Nephron (organoid): ENCODE measurements around the gene SLC47A2.

Source experiments
- H3K27ac Mint-ChIP-seq, 3 experiments: 2 replicates each; pipeline ENCODE4 v1.8.0; 2020; ENCODE audit warnings: mixed read lengths in 3 of 3, mild to moderate bottlenecking in 2 of 3, moderate library complexity in 1 of 3
- H3K27me3 Mint-ChIP-seq: 2 replicates; pipeline ENCODE4 v1.8.0; 2021; ENCODE audit warnings: low read depth, mild to moderate bottlenecking, moderate library complexity, mixed read lengths
- H3K36me3 Mint-ChIP-seq: 2 replicates; pipeline ENCODE4 v1.8.0; 2020; ENCODE audit warnings: low read depth, mixed read lengths
- H3K4me1 Mint-ChIP-seq: 2 replicates; pipeline ENCODE4 v1.8.0; 2020; ENCODE audit warnings: mixed read lengths
- H3K4me3 Mint-ChIP-seq, 3 experiments: 2 replicates each; pipeline ENCODE4 v1.8.0; 2020; ENCODE audit warnings: mild to moderate bottlenecking in 3 of 3, mixed read lengths in 3 of 3, moderate library complexity in 2 of 3
- H3K9me3 Mint-ChIP-seq: 2 replicates; pipeline ENCODE4 v1.8.0; 2020; ENCODE audit warnings: mixed read lengths
- TF ChIP-seq, protein P1 (sequence below), 3 experiments: fragments of 200-600 bp; sonication (generic); IDR thresholded peaks; one replicate each; pipeline ENCODE4 v1.5.0; 2021; ENCODE audit warnings: antibody characterized with exemption in 3 of 3; ENCODE audit not compliant: unreplicated experiment in 3 of 3

Gene SLC47A2

DNA sequence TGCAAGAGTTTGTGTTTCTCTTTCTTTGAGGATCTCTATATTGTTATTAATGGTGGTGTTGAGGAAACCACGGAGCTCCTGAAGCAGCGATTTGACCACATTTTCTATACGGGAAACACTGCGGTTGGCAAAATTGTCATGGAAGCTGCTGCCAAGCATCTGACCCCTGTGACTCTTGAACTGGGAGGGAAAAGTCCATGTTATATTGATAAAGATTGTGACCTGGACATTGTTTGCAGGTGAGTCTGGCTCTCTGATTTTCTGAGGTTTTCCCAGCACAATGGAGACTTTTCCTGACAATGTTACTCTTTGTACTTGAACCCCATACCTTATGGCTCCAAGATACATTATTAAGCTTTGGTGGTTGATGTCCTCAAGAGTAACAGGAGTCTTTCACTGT is 60.0 kb downstream of the SLC47A2 start:
- H3K9me3 Mint-ChIP-seq: no peaks in the 10 kb centered on the region
- H3K4me3 Mint-ChIP-seq: no peak overlapping the region
- H3K4me1 Mint-ChIP-seq: peaks cover 10% of the 10 kb centered on the region
- H3K27ac Mint-ChIP-seq: no peak overlapping the region
- H3K36me3 Mint-ChIP-seq: peaks cover 75% of the 10 kb centered on the region
- TF ChIP-seq, protein P1, sequence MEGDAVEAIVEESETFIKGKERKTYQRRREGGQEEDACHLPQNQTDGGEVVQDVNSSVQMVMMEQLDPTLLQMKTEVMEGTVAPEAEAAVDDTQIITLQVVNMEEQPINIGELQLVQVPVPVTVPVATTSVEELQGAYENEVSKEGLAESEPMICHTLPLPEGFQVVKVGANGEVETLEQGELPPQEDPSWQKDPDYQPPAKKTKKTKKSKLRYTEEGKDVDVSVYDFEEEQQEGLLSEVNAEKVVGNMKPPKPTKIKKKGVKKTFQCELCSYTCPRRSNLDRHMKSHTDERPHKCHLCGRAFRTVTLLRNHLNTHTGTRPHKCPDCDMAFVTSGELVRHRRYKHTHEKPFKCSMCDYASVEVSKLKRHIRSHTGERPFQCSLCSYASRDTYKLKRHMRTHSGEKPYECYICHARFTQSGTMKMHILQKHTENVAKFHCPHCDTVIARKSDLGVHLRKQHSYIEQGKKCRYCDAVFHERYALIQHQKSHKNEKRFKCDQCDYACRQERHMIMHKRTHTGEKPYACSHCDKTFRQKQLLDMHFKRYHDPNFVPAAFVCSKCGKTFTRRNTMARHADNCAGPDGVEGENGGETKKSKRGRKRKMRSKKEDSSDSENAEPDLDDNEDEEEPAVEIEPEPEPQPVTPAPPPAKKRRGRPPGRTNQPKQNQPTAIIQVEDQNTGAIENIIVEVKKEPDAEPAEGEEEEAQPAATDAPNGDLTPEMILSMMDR (IDR thresholded peaks at IDR 0.05; ENCODE audit: unreplicated experiment in 3 of 3): no peak
- no peaks in the 10 kb centered on the region for H3K27me3 Mint-ChIP-seq

DNA sequence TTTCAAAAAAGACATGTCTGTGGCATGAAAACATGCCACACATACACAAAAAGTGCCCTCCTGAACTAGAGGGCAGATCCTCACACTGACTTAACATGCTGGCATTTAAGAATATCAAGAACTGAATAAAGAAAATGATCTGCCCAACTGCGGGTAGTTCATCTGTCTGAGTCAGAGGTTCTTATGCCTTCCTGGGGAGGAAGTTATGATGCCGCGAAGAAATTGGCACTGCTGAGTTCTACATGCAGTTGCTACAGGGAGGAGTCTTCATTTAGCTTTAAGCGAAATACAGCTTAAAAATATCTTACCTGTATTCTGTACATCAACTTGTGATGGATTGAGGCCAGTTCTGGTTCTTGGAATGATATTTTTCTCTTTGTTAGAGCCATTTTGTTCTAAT is 61.5 kb downstream of the SLC47A2 start:
- no peak overlapping the region for H3K4me3 Mint-ChIP-seq
- H3K27ac Mint-ChIP-seq: no peak overlapping the region
- H3K36me3 Mint-ChIP-seq: peaks cover 68% of the 10 kb centered on the region
- no peaks in the 10 kb centered on the region for H3K27me3 Mint-ChIP-seq
- no peaks in the 10 kb centered on the region for H3K9me3 Mint-ChIP-seq
- TF ChIP-seq, protein P1 (IDR thresholded peaks at IDR 0.05; ENCODE audit: unreplicated experiment in 3 of 3): no peak
- H3K4me1 Mint-ChIP-seq: peaks cover 18% of the 10 kb centered on the region

DNA sequence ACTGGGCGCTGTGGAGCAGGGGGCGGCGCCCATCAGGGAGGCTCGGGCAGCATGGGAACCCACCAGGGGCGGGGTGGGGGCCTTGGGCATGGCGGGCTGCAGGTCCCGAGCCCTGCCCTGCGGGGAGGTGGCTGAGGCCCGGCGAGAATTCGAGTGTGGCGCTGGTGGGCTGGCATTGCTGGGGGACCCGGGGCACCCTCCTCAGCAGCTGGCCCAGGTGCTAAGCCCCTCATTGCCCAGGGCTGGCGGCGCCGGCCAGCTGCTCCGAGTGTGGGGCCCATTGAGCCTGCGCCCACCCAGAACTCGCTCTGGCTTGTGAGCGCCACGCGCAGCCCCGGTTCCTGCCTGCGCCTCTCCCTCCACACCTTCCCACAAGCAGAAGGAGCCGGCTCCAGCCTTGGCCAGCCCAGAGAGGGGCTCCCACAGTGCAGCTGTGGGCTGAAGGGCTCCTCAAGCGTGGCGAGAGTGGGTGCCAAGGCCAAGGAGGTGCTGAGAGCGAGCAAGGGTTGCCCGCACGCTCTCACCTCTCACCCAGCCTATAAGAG is 62.0 kb downstream of the SLC47A2 start:
- no peak overlapping the region for H3K4me3 Mint-ChIP-seq
- H3K9me3 Mint-ChIP-seq: no peaks in the 10 kb centered on the region
- H3K27ac Mint-ChIP-seq: no peak overlapping the region
- TF ChIP-seq, protein P1 (IDR thresholded peaks at IDR 0.05; ENCODE audit: unreplicated experiment in 3 of 3): no peak
- H3K36me3 Mint-ChIP-seq: peaks cover 65% of the 10 kb centered on the region
- peaks cover 22% of the 10 kb centered on the region for H3K4me1 Mint-ChIP-seq
- H3K27me3 Mint-ChIP-seq: no peaks in the 10 kb centered on the region

DNA sequence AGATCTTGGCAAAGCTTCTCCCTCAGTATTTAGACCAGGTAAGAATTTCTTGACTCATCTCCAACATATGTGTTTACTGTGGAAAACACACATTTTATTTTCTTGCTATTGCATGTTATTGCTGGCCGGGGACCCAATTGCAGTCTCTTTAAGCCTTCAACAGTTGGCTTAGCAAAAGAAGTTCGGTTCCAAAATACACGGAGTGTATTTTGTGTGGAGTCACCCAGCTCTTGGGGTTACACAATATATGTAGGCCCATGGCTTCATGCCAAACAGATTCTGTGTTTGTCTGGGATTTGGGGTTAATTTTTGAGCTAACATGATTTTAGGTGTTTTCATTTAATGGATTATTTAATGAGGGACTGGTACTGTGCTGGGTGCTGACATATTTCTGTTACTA is 63.8 kb downstream of the SLC47A2 start:
- TF ChIP-seq, protein P1 (IDR thresholded peaks at IDR 0.05; ENCODE audit: unreplicated experiment in 3 of 3): no peak
- no peaks in the 10 kb centered on the region for H3K27me3 Mint-ChIP-seq

DNA sequence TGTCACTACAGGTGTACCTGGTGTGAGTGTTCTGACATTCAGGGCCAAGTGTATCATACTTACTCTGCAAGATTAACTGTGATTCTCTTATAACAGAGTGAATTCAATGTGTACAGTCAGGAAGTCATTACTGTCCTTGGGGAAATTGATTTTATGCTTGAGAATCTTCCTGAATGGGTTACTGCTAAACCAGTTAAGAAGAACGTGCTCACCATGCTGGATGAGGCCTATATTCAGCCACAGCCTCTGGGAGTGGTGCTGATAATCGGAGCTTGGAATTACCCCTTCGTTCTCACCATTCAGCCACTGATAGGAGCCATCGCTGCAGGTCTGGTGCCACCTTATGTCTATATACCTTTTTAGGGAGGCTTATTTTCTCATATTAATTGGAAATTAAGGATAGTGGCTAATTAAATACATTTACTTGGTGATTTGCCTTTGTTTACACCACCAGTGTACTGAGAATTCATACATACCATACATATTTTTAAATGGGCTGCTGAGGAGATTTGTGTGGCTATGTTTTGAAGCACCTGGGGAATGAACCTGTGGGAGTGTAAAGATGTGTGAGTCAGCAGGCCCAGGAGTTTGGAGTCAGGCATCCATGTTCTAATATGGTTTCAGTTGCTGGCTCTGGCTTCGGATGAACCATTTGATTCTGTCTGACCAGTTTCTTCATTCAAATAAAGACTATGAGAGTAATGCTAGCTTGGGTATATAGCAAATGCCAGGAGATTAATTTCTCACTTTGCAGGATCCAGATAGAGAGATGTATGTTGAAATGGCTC is 64.7 kb downstream of the SLC47A2 start:
- Mint-ChIP-seq H3K9me3 (no peaks in the 10 kb centered on the region), H3K27me3 (no peaks in the 10 kb centered on the region), H3K27ac (peak overlapping the region; percentile 21 to 51 (median 44)), H3K4me1 (peaks cover 38% of the 10 kb centered on the region), H3K36me3 (peaks cover 48% of the 10 kb centered on the region), H3K4me3 (peak overlapping the region; percentile 0 to 51 (median 8))
- TF ChIP-seq, protein P1 (IDR thresholded peaks at IDR 0.05; ENCODE audit: unreplicated experiment in 3 of 3): no peak

More for the DNA sequence above, 63.8 kb downstream of the SLC47A2 start:
- Mint-ChIP-seq H3K27ac (peak overlapping the region in 1 of 3 experiments; percentile 44), H3K4me1 (peaks cover 31% of the 10 kb centered on the region), H3K4me3 (no peak overlapping the region), H3K9me3 (no peaks in the 10 kb centered on the region), H3K36me3 (peaks cover 53% of the 10 kb centered on the region)
